Breast epithelium (tissue), 3 donors: ENCODE measurements around the gene MISFA.
"Not testable (repeated sequence)": the region's sequence is repeated elsewhere in the genome, so short reads cannot be mapped to it uniquely, and the experiment has no call there.

Experiments used
- CTCF ChIP-seq, 3 donors: fragments of 450-650 bp; IDR thresholded peaks; one replicate each; pipeline ENCODE4 v1.5.1; 2016 to 2017; ENCODE audit warnings: antibody characterized with exemption in 3 of 3, mild to moderate bottlenecking in 3 of 3, moderate library complexity in 3 of 3
- POLR2A ChIP-seq: fragments of 450-650 bp; IDR thresholded peaks from one replicate; pipeline ENCODE4 v1.6.1; 2016; ENCODE audit warnings: antibody characterized with exemption, mild to moderate bottlenecking, moderate library complexity
- POLR2AphosphoS5 ChIP-seq, 3 donors: sonication (generic); formaldehyde crosslinking; IDR thresholded peaks; one replicate each; pipeline ENCODE4 v1.6.1; 2017; ENCODE audit warnings: antibody characterized with exemption in 3 of 3

GRCh38 chr11:18594088-18594487 lies 5.5 kb upstream of the MISFA start:
- TF ChIP-seq POLR2A; CTCF (IDR thresholded peaks at IDR 0.05); POLR2AphosphoS5 (IDR thresholded peaks at IDR 0.05): not testable (repeated sequence)
